Endothelial cell of umbilical vein (primary cell): ENCODE measurements around the gene TAS1R1.

Experiments
- CTCF ChIP-seq, 2 donors: IDR thresholded peaks; 1 replicate in 1 of 2; 2 replicates in 1 of 2; pipeline ENCODE4 v1.5.1; 2011; ENCODE audit warnings: low read length in 2 of 2, mild to moderate bottlenecking in 2 of 2, moderate library complexity in 2 of 2, control low read depth in 1 of 2, inconsistent platforms in 1 of 2, low read depth in 1 of 2; ENCODE audit not compliant: insufficient read depth in 1 of 2; ENCODE audit errors: extremely low read depth in 1 of 2
- EZH2 ChIP-seq: IDR thresholded peaks from 2 replicates; pipeline ENCODE4 v1.6.1; 2012; ENCODE audit warnings: borderline replicate concordance, low read depth, mild to moderate bottlenecking, moderate library complexity, low read length, inconsistent platforms; ENCODE audit not compliant: severe bottlenecking
- MYC ChIP-seq: IDR thresholded peaks from one replicate; pipeline ENCODE4 v1.6.1; 2011; ENCODE audit warnings: mild to moderate bottlenecking, low read depth, low read length
- POLR2A ChIP-seq: IDR thresholded peaks from 2 replicates; pipeline ENCODE4 v1.6.1; 2012; ENCODE audit warnings: low read depth, mild to moderate bottlenecking, control low read depth, low read length
- POLR2AphosphoS5 ChIP-seq: IDR thresholded peaks from 2 replicates; pipeline ENCODE4 v1.6.1; 2012; ENCODE audit warnings: low read depth, mild to moderate bottlenecking, control low read depth, low read length, moderate library complexity; ENCODE audit not compliant: insufficient read depth
- TF ChIP-seq, protein P1 (sequence below): IDR thresholded peaks from 2 replicates; pipeline ENCODE4 v1.6.1; 2011; ENCODE audit not compliant: insufficient read depth, insufficient read length

DNA sequence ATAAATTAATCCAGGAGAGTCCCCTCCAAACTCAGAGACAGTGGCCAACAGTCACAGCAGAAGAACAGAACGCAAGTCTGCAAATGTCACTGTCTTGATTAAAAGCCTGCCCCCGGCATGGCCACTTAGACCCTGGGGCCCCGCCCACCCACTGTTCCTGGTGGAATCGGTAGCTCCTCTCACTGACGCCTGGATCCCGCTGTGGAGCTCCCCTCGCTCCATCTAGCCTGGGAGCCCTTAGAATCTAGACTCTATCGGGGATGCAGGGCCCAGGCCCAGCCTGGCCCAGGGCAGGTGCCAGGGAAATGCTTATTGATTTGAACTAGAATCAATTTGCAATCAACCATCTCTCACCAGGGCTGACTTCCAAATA is 42.2 kb upstream of the TAS1R1 start:
- TF ChIP-seq CTCF (IDR thresholded peaks at IDR 0.05; ENCODE audit: extremely low read depth in 1 of 2, insufficient read depth in 1 of 2, low read depth in 1 of 2, low read length in 2 of 2), result no peak
- no peak for TF ChIP-seq MYC
- TF ChIP-seq POLR2AphosphoS5, result no peak
- TF ChIP-seq POLR2A, result no peak
- TF ChIP-seq, protein P1, sequence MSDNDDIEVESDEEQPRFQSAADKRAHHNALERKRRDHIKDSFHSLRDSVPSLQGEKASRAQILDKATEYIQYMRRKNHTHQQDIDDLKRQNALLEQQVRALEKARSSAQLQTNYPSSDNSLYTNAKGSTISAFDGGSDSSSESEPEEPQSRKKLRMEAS, result no peak
- no peak for TF ChIP-seq EZH2
